HG03060 (cell line): Measurements from ENCODE around the gene TSPAN14.
"Not testable (repeated sequence)": the region's sequence is repeated elsewhere in the genome, so short reads cannot be mapped to it uniquely, and the experiment has no call there.

ENCODE experiments used
- ATAC-seq: cut with Tn5 transposase; IDR thresholded peaks from one replicate; pipeline ENCODE4 v1.9.1; 2021; ENCODE audit warnings: low read depth, moderate number of reproducible peaks; ENCODE audit not compliant: unreplicated experiment

TSPAN14 gene

GRCh38 chr10:80453842-80454512 is at the start of gene TSPAN14:
Gene TSPAN14 (plus strand): TSS chr10:80454310. CDS start chr10:80489234, 34,924 bp downstream.
- no peak for ATAC-seq

GRCh38 chr10:80405035-80405434 is 49.1 kb upstream of the TSPAN14 start:
- ATAC-seq: no peak

- no peak for ATAC-seq
These were observed 48.5 kb upstream of the TSPAN14 start for GRCh38 chr10:80405626-80406025.

- no peak for ATAC-seq
These were observed 47.9 kb upstream of the TSPAN14 start for GRCh38 chr10:80406204-80406603.

GRCh38 chr10:80407812-80408241 is 46.3 kb upstream of the TSPAN14 start:
- peak; percentile 9 for ATAC-seq

- peak; percentile 72 for ATAC-seq
These were observed 45.6 kb upstream of the TSPAN14 start, which contains the start of gene PRXL2A for GRCh38 chr10:80408242-80409101. Gene PRXL2A (plus strand): TSS chr10:80408551. CDS start chr10:80420468, 11,917 bp downstream.

- ATAC-seq: no peak
These were observed 45.0 kb upstream of the TSPAN14 start for GRCh38 chr10:80409121-80409520.

- ATAC-seq: no peak
These were observed 44.0 kb upstream of the TSPAN14 start for GRCh38 chr10:80410122-80410521.

GRCh38 chr10:80410578-80411145 is 43.4 kb upstream of the TSPAN14 start:
- no peak for ATAC-seq

- ATAC-seq: no peak
These were observed 42.8 kb upstream of the TSPAN14 start for GRCh38 chr10:80411267-80411668.

- ATAC-seq: no peak
These were observed 42.4 kb upstream of the TSPAN14 start for GRCh38 chr10:80411681-80412220.

- ATAC-seq: no peak
These were observed 41.6 kb upstream of the TSPAN14 start for GRCh38 chr10:80412486-80412885.

GRCh38 chr10:80413271-80413996 is 40.7 kb upstream of the TSPAN14 start:
- no peak for ATAC-seq

- ATAC-seq: no peak
These were observed 39.8 kb upstream of the TSPAN14 start for GRCh38 chr10:80414142-80414895.

GRCh38 chr10:80415734-80416478 is 38.2 kb upstream of the TSPAN14 start:
- ATAC-seq: no peak

GRCh38 chr10:80416479-80417098 is 37.5 kb upstream of the TSPAN14 start:
- no peak for ATAC-seq

GRCh38 chr10:80417256-80417655 is 36.9 kb upstream of the TSPAN14 start:
- not testable (repeated sequence) for ATAC-seq

GRCh38 chr10:80421050-80421706 is 32.9 kb upstream of the TSPAN14 start:
- peak; percentile 10 for ATAC-seq
